Retinal pigment epithelial cell (primary cell): Measurements from ENCODE around the gene DGKQ.

Source experiments
- DNase-seq: peaks from one replicate; pipeline ENCODE4 v3.0.0-alpha.2; 2010; ENCODE audit warnings: low read depth
- H3K4me3 ChIP-seq: 2 replicates; pipeline ENCODE4 v1.5.1; 2011; ENCODE audit warnings: mild to moderate bottlenecking, low read length, control low read depth, moderate library complexity
- TF ChIP-seq, protein P1 (sequence below): conservative IDR thresholded peaks from 2 replicates; pipeline ENCODE4 v1.5.1; 2011; ENCODE audit warnings: low read depth, low read length, control low read depth, inconsistent platforms

Gene DGKQ

DNA sequence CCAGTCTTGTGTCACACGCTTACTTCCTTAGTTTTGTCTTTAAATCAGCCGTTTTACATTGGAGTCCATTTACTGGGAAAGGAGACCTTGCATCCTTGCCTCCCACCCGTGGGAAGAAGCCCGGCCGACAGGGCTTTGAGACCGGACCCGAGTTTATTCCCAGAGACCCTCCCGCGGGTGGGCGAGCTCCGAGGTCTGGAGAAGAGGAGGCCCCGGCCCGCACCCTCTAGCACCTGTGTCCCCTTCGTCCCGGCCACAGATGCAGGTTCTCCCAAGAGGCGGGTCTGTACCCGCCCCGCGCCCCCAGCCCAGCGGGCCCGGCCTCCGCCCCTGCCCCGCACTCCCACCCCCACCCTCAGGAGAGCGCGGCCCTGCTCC, 23.6 kb upstream of the DGKQ start:
- peak overlapping the region; percentile 14 for H3K4me3 ChIP-seq
- DNase-seq, result no peak
- TF ChIP-seq, protein P1, sequence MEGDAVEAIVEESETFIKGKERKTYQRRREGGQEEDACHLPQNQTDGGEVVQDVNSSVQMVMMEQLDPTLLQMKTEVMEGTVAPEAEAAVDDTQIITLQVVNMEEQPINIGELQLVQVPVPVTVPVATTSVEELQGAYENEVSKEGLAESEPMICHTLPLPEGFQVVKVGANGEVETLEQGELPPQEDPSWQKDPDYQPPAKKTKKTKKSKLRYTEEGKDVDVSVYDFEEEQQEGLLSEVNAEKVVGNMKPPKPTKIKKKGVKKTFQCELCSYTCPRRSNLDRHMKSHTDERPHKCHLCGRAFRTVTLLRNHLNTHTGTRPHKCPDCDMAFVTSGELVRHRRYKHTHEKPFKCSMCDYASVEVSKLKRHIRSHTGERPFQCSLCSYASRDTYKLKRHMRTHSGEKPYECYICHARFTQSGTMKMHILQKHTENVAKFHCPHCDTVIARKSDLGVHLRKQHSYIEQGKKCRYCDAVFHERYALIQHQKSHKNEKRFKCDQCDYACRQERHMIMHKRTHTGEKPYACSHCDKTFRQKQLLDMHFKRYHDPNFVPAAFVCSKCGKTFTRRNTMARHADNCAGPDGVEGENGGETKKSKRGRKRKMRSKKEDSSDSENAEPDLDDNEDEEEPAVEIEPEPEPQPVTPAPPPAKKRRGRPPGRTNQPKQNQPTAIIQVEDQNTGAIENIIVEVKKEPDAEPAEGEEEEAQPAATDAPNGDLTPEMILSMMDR, result no peak

DNA sequence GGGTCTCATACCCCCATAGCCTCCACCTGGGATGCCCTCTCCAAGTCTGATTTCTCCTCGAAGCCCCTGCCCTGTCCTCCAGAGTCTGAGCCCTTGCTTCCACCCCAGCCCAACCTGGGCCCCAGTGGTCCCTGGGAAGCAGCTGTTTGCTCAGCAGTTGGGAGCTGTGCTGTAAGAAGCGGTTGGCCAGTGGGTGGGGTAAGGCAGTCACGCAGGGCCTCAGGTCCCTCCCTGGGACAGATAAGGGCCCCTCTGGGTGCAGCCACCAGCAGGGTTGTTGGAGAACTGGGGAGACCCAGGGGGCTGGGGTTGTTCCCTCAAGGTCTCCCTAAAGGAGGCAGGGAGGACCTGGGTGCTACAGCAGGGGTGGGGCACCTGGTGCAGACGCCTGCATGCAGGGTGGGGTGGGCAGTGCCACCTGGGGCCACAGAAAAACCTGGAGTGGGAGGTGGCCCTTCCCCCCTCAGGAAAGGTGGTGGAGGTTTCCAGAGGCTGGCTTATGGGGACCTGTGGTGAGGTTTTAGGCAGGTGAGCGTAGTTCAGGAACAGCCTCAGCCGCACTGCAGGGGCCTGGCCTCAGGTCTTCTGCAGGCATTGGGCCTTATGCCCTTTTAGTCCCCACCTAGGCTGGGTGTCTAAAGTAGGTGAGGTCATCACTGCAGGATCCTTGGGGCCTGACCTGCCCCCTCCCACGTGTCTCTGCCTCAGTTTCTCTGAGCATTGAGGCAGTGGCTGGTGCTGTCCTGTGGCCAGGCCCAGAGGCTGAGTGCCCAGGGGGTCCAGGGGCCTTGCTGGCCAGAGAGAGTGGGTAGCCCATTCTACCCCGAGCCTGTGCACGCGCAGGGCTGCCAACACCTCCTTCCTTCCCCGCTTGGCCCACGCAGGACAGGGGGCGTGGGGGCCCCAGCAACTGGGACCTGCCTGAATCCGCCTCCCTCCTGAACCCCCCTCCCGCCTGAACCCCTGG, 22.9 kb upstream of the DGKQ start:
- no peak overlapping the region for H3K4me3 ChIP-seq
- TF ChIP-seq, protein P1, result no peak
- no peak for DNase-seq

DNA sequence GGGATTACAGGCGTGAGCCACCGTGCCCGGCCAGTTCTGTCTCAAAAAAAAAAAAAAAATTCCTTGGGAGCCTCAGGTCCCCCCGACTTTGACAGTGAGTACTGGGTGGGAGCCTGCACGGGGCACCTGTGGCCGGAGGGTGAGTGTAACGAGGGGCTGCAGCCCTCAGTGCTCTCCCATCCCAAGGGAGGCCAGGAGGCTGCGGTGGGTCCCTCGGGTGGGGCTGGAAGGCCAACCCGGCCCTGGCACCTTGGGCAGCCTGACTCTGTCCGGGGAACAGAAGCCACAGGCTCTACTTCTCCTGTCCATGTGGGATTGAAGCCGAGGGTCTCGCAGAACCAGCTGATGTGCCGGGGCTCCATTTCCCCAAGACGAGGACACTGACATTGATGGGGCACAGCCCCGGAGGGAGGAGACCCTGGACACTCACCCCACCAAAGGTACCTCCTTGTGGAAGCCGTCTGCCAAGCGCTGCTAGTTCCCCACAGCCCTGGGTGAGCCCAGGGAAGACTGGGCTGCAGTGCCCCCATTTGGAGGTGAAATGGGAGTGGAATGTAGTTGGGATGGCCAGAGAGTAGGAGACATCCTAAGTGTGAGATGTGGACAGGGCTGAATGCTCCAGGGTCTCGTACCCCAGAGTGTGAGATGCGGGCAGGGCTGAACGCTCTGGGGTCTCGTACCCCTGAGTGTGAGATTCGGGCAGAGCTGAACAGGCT, 22.1 kb upstream of the DGKQ start:
- no peak overlapping the region for H3K4me3 ChIP-seq
- DNase-seq, result no peak
- TF ChIP-seq, protein P1, result no peak

DNA sequence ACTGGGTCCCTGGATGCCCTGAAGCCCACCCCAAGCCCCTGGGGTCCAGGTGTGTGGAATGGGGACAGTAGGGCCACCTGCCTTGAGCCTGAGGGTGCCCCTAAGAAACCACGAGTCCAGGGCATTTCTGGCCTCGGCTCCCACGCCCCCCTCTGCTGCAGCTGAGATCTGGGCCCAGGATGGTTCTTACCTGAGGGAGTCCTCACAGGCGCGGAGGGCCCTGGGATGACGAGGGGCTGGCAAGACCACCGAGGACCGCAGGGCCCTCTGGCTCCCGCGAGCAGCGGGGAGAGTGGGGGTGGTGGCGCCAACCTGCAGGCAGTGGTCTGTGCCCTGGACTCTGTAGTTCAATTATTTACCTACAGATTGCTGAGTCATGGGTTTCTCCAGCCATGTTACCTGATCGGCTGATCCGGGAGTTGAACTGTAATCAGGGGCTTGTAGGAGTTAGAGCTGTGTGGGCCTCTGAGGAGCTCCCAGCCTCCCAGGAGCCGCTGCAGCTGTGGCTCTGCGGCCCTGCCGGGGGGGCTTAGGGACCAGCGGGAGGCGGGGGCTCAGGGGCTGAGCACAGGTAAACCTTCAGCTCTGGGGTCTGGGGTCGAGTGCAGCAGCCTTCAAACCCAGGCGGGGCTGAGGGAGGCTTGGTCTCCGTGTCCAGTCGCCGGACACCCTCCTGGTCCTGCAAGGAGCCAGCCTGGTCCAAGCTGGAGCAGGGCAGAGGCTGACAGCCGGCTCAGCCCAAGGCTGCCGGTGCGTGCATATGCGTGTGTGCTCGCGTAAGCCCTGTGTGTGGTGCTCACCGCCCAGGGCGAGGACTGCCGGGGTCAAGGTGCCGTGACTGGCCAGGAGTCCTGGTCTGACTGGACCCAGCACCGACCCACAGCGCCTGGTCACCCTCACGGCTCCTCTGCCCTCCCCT, 20.0 kb upstream of the DGKQ start, which contains the start of gene SLC26A1:
Gene SLC26A1, minus strand, starts transcription at position 294 of the 919 bp plus-strand sequence. CDS start 1,701 bp downstream, outside the sequence.
- H3K4me3 ChIP-seq, result peak within 1 kb of the TSS; percentile 0
- TF ChIP-seq, protein P1, result no peak
- no peak for DNase-seq

DNA sequence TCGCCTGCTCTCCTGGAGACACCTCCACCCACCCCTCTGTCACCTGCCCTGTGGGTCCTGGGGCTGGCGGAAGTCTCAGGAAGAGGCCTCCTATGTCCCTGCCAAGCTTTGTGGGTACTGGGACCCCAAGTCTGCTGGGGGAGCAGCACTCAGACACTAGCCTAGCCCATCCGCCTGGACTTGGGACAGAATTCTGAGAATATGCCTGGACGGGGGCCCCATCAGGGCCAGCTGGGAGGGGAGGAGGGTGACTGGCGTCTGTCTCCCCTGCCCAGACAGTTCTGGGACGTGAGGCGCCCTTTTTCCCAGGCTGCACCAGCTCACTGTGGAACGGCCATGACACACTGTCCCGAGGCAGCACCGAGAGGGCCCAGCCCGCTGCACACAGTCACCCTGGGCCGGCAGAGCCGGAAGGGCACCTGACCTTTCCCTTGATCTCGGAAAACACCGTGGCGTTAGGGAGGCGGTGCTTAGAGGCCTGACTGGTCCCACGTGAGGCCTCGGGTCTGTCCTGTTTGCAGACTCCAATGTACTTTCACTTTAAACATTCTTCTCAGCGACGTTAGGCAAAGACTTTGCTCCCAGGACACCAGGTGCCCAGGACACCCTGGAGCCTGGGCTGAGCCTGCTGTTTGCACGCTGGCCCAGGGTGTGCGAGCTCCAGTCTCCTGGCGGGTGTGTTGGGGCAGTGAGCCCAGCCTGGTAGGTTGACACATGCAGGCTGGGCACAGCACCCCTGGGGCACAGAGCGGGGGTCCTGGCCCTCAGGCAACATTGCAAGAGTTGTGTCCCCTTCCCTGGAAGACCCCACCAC, 19.1 kb upstream of the DGKQ start:
- peak overlapping the region; percentile 0 for H3K4me3 ChIP-seq
- peak; percentile 55 for DNase-seq
- TF ChIP-seq, protein P1, result no peak
